NCI-H345 treated with DMSO at 0.1 percent for 48 hours (cell line): Measurements from ENCODE around the gene DOCK6.

ENCODE experiments used
- DNase-seq: peaks from one replicate; lab custom pipeline; 2025; ENCODE audit not compliant: unreplicated experiment; lab: John Stamatoyannopoulos, UW

The DOCK6 gene, protein sequence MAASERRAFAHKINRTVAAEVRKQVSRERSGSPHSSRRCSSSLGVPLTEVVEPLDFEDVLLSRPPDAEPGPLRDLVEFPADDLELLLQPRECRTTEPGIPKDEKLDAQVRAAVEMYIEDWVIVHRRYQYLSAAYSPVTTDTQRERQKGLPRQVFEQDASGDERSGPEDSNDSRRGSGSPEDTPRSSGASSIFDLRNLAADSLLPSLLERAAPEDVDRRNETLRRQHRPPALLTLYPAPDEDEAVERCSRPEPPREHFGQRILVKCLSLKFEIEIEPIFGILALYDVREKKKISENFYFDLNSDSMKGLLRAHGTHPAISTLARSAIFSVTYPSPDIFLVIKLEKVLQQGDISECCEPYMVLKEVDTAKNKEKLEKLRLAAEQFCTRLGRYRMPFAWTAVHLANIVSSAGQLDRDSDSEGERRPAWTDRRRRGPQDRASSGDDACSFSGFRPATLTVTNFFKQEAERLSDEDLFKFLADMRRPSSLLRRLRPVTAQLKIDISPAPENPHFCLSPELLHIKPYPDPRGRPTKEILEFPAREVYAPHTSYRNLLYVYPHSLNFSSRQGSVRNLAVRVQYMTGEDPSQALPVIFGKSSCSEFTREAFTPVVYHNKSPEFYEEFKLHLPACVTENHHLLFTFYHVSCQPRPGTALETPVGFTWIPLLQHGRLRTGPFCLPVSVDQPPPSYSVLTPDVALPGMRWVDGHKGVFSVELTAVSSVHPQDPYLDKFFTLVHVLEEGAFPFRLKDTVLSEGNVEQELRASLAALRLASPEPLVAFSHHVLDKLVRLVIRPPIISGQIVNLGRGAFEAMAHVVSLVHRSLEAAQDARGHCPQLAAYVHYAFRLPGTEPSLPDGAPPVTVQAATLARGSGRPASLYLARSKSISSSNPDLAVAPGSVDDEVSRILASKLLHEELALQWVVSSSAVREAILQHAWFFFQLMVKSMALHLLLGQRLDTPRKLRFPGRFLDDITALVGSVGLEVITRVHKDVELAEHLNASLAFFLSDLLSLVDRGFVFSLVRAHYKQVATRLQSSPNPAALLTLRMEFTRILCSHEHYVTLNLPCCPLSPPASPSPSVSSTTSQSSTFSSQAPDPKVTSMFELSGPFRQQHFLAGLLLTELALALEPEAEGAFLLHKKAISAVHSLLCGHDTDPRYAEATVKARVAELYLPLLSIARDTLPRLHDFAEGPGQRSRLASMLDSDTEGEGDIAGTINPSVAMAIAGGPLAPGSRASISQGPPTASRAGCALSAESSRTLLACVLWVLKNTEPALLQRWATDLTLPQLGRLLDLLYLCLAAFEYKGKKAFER (N-terminal part only)

GRCh38 chr19:11261971-11262839 is at the start of gene DOCK6:
DOCK6 (minus strand) TSS chr19:11262524; CDS start chr19:11262440, 84 bp downstream.
- DNase-seq = no peak

GRCh38 chr19:11306337-11306736 is 44.0 kb upstream of the DOCK6 start:
- DNase-seq = no peak

GRCh38 chr19:11304936-11305335 is 42.6 kb upstream of the DOCK6 start:
- DNase-seq = no peak

GRCh38 chr19:11300811-11301120 is 38.4 kb upstream of the DOCK6 start:
- no peak for DNase-seq

GRCh38 chr19:11299946-11300810 is 37.9 kb upstream of the DOCK6 start:
- DNase-seq = no peak

DNA sequence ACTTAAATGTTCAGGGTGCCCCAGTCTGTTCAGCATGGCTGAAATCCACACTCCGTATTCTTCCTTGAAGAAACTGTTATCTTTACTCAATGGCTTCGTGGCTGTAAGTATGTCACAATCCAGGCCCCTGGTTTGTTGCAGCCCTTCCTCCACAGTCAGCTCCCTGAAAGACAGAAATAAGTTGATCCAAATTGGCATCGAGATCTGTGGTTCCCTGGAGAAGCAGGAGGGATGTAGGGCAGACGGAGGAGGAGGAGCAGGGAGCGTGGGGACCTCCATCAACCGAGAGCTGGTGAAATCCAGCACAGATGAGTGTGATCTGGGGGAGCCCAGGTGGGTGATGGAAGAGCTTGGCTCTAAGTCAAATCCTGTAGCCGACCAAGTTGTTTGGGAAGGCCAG is 33.9 kb upstream of the DOCK6 start:
- no peak for DNase-seq

DNA sequence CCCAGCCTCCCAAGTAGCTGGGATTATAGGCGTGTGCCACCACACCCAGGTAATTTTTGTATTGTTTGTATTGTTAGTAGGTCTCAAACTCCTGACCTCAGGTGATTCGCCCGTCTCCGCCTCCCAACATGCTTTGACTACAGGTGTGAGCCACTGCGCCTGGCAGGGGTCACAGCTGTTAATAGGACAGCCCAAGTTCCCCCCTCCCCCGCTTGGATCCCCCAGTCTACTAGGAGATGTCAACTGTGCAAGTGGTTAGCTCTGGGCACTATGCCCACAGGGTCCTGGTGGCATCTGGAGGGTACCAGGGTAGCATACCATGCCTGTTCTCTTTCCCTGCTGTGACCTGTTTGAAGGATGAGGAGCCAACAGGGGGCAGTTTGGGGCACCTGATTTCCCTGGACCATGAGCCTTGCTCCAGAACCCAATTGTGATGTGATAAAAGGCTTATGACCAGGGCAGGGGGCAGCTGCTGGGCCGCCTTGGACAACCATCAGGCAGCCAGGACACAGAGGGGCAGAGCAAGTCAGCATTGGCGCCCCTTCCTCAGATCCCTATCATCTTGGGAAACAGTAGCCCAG is 33.4 kb upstream of the DOCK6 start, which contains the start of gene TSPAN16:
TSS of gene TSPAN16 (plus strand) at position 496 of the 581 bp plus-strand sequence. CDS start 138 bp downstream, outside the sequence.
- DNase-seq = no peak

- no peak for DNase-seq
Observed at GRCh38 chr19:11295180-11295579, 32.9 kb upstream of the DOCK6 start.

GRCh38 chr19:11293433-11294389 is 31.4 kb upstream of the DOCK6 start:
- peak; percentile 16 for DNase-seq

GRCh38 chr19:11291991-11292390 is 29.7 kb upstream of the DOCK6 start:
- DNase-seq = no peak

DNA sequence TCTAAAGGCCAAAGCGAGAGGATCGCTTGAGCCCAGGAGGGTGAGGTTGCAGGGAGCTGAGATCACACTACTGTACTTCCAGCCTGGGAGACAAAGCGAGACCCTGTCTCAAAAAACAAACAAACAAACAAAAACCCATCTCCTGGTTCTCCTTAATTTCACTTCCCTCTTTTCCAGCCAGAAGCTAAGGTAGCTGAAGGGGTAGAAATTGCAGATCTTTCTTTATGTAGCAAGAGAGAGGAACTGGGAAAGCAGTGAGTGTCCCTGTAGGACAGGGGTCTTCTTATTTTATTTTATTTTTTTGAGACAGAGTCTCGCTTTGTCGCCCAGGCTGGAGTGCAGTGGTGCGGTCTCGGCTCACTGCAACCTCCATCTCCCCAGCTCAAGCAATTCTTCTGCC is 29.1 kb upstream of the DOCK6 start:
- no peak for DNase-seq

DNA sequence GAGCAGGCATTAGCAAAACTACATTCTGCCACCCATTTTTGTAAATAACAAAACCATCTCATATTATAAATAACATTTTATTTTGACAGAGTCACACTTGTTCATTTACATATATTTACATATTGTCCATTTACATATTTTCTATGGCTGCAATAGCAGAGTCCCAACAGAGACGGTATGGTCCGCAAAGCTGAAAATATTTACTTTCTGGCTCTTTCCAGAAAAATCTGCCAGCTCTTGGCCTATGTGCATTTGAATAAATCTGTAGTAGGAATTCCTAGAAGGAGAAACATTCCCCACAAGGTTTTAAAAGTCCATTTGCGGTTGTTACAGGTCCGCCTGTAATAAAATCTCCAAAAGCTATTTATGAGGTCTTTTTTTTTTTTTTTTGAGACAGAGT is 27.9 kb upstream of the DOCK6 start:
- no peak for DNase-seq

DNA sequence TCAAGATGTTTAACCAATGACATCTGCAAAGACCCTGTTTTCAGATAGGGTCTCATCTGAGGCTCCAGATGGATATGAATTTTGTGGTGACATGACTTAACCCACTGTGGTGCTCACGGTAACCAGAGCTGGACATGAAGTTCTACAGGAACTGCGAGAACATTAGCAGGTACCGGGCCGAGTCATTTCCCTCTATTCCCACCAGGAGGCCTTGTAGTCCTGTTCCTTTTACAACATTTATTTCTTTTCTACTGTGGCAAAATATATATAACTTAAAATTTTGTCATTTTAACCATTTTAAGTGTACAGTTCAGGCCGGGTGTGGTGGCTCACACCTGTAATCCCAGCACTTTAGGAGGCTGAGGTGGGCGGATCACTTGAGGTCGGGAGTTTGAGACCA is 26.0 kb upstream of the DOCK6 start:
- no peak for DNase-seq

- no peak for DNase-seq
Observed at GRCh38 chr19:11286312-11286974, 24.1 kb upstream of the DOCK6 start.

GRCh38 chr19:11284515-11284914 is 22.2 kb upstream of the DOCK6 start:
- no peak for DNase-seq

GRCh38 chr19:11281356-11282049 is 19.2 kb upstream of the DOCK6 start:
- no peak for DNase-seq
